Right cardiac atrium (tissue), 5 donors: ENCODE results near the gene NPAS3. TPM values are rescaled to one million over a fixed set of nuclear protein-coding genes. Genes with fewer than 3 reads are reported as not detected.
A peak's percentile ranks its signal among the peaks of the same experiment; 100 is the strongest.

Experiments
- ATAC-seq, 2 donors: fragments of 200-7000 bp; cut with Tn5 transposase; one replicate each; pipeline versions ENCODE4 v1.8.0 to v1.9.1; 2020; ENCODE audit warnings: moderate library complexity in 2 of 2, mild to moderate bottlenecking in 1 of 2
- DNase-seq, 3 donors: peaks; one replicate each; pipeline ENCODE4 v3.0.0-alpha.2; 2020
- H3K27ac ChIP-seq: one replicate; pipeline ENCODE4 v1.5.1; 2013; ENCODE audit warnings: mild to moderate bottlenecking, low read length, control low read depth, moderate library complexity
- H3K27me3 ChIP-seq: one replicate; pipeline ENCODE4 v1.6.1; 2013; ENCODE audit not compliant: control insufficient read depth, insufficient read depth
- H3K4me1 ChIP-seq: one replicate; pipeline ENCODE4 v1.6.1; 2013; ENCODE audit warnings: low read length; ENCODE audit not compliant: control insufficient read depth, insufficient read depth
- H3K4me3 ChIP-seq: one replicate; pipeline ENCODE4 v1.5.1; 2013; ENCODE audit warnings: low read length, control low read depth
- H3K9me3 ChIP-seq: one replicate; pipeline ENCODE4 v1.6.1; 2013; ENCODE audit warnings: low read length; ENCODE audit not compliant: control insufficient read depth
- WGBS: extraction: QIAGEN DNeasy Blood & Tissue Kit; methylation state at CpG from one replicate; pipeline ENCODE4 v1.1.7; 2013; 5-methylcytosine and 5-hydroxymethylcytosine counted together
- intact Hi-C, 4 donors: fragments of 100-400 bp; cut with DNase I; formaldehyde crosslinking; loops; one replicate each; pipeline versions ENCODE4 v1.11.0 to v1.14.0; 2022 to 2023
- polyA plus RNA-seq: library from polyadenylated mRNA; stranded (reverse); fragments of 200-250 nt; gene quantifications from one replicate; pipeline ENCODE4 v1.2.3, GENCODE V29; 2013
- total RNA-seq, 4 donors: library from RNA; stranded (reverse); fragmentation: NEBNext Ultra II Directional; extraction: Animal tissue kit (Norgen Biotek cat#: 25700); gene quantifications; one replicate each; pipeline ENCODE4 v1.2.1, GENCODE V29; 2021
- donor health status: healthy with polysubstance abuse.
- donor health status: DM: no; HTN: yes; CAD: no.
- donor health status: DM: no; HTN: no; CAD: no.
- donor health status: DM: no; HTN: yes; CAD: no; lungs with severe emphysema.
- donor health status: DM: yes; HTN: yes; CAD: no.

The NPAS3 gene
- total and polyA plus RNA-seq, 5 donors = 0.48 to 5.7 (median 4.0) TPM

- Histone ChIP-seq H3K27me3 (no peaks in the 10 kb centered on the region), H3K9me3 (no peaks in the 10 kb centered on the region), H3K27ac (no peak overlapping the region), H3K4me1 (no peaks in the 10 kb centered on the region), H3K4me3 (no peak overlapping the region)
- intact Hi-C loops = no loop called here
- 79% methylated on average over 6 of the region's 6 CpGs for WGBS
- ATAC-seq = no peak
- DNase-seq = no peak
Observed at GRCh38 chr14:33332497-33332896, 393.8 kb downstream of the NPAS3 start.

GRCh38 chr14:33335366-33335765 is 396.7 kb downstream of the NPAS3 start:
- WGBS = 69% methylated on average over 4 of the region's 4 CpGs
- H3K27me3 ChIP-seq = no peaks in the 10 kb centered on the region
- no peaks in the 10 kb centered on the region for H3K4me1 ChIP-seq

GRCh38 chr14:33342299-33342974 is 403.8 kb downstream of the NPAS3 start:
- intact Hi-C loops = no loop called here
- no peak overlapping the region for H3K27ac ChIP-seq
- H3K9me3 ChIP-seq = no peaks in the 10 kb centered on the region
- ATAC-seq (no peak), DNase-seq (no peak)
- no peak overlapping the region for H3K4me3 ChIP-seq
- peaks cover 3% of the 10 kb centered on the region for H3K27me3 ChIP-seq
- H3K4me1 ChIP-seq = no peaks in the 10 kb centered on the region
- WGBS = 72% methylated on average over 3 of the region's 3 CpGs

More at GRCh38 chr14:33335366-33335765, 396.7 kb downstream of the NPAS3 start:
- Histone ChIP-seq H3K9me3 (no peaks in the 10 kb centered on the region), H3K4me3 (no peak overlapping the region), H3K27ac (no peak overlapping the region)
- no peak for ATAC-seq
- intact Hi-C loops = no loop called here
- no peak for DNase-seq

GRCh38 chr14:33343016-33343415 is 404.3 kb downstream of the NPAS3 start:
- H3K4me3 ChIP-seq = no peak overlapping the region
- no peaks in the 10 kb centered on the region for H3K4me1 ChIP-seq
- H3K27ac ChIP-seq = no peak overlapping the region
- no peak for ATAC-seq
- DNase-seq = no peak
- 76% methylated on average over 3 of the region's 3 CpGs for WGBS
- no peaks in the 10 kb centered on the region for H3K9me3 ChIP-seq
- peaks cover 3% of the 10 kb centered on the region for H3K27me3 ChIP-seq
- intact Hi-C loops = no loop called here

- Histone ChIP-seq H3K27ac (no peak overlapping the region), H3K9me3 (no peaks in the 10 kb centered on the region), H3K4me3 (no peak overlapping the region), H3K27me3 (peaks cover 3% of the 10 kb centered on the region), H3K4me1 (no peaks in the 10 kb centered on the region)
- ATAC-seq (no peak), DNase-seq (no peak)
- intact Hi-C loops = no loop called here
- WGBS = 95% methylated on average over 1 of the region's 1 CpG
Observed at GRCh38 chr14:33347796-33348195, 409.1 kb downstream of the NPAS3 start.

GRCh38 chr14:33348510-33348909 is 409.8 kb downstream of the NPAS3 start:
- Histone ChIP-seq H3K27ac (no peak overlapping the region), H3K9me3 (no peaks in the 10 kb centered on the region), H3K27me3 (no peaks in the 10 kb centered on the region), H3K4me3 (no peak overlapping the region), H3K4me1 (no peaks in the 10 kb centered on the region)
- ATAC-seq (no peak), DNase-seq (no peak)
- intact Hi-C loops = no loop called here
- 64% methylated on average over 4 of the region's 4 CpGs for WGBS

- Histone ChIP-seq H3K4me1 (no peaks in the 10 kb centered on the region), H3K27me3 (no peaks in the 10 kb centered on the region), H3K4me3 (no peak overlapping the region), H3K27ac (no peak overlapping the region), H3K9me3 (no peaks in the 10 kb centered on the region)
- ATAC-seq (no peak), DNase-seq (no peak)
- WGBS = 61% methylated on average over 10 of the region's 10 CpGs
- intact Hi-C loops = no loop called here
Observed at GRCh38 chr14:33349871-33350270, 411.2 kb downstream of the NPAS3 start.

- WGBS = 91% methylated on average over 10 of the region's 10 CpGs
- DNase-seq = no peak
Observed at GRCh38 chr14:33350366-33350990, 411.8 kb downstream of the NPAS3 start.

GRCh38 chr14:33352821-33353220 is 414.1 kb downstream of the NPAS3 start:
- Histone ChIP-seq H3K4me3 (no peak overlapping the region), H3K27me3 (no peaks in the 10 kb centered on the region), H3K27ac (no peak overlapping the region), H3K9me3 (no peaks in the 10 kb centered on the region), H3K4me1 (no peaks in the 10 kb centered on the region)
- ATAC-seq (no peak), DNase-seq (no peak)
- intact Hi-C loops = no loop called here

More at GRCh38 chr14:33350366-33350990, 411.8 kb downstream of the NPAS3 start:
- Histone ChIP-seq H3K27ac (no peak overlapping the region), H3K4me1 (no peaks in the 10 kb centered on the region), H3K9me3 (no peaks in the 10 kb centered on the region), H3K27me3 (no peaks in the 10 kb centered on the region), H3K4me3 (no peak overlapping the region)
- intact Hi-C loops = no loop called here
- ATAC-seq = no peak

- whole genome bisulfite sequencing = 66% methylated on average over 2 of the region's 2 CpGs
- H3K27me3 ChIP-seq = no peaks in the 10 kb centered on the region
- no peak overlapping the region for H3K27ac ChIP-seq
- no peaks in the 10 kb centered on the region for H3K9me3 ChIP-seq
- no peak for DNase-seq
- H3K4me1 ChIP-seq = peaks cover 2% of the 10 kb centered on the region
- intact Hi-C loops = no loop called here
- ATAC-seq = no peak
- H3K4me3 ChIP-seq = no peak overlapping the region
Observed at GRCh38 chr14:33356181-33356580, 417.5 kb downstream of the NPAS3 start.

- Histone ChIP-seq H3K4me3 (no peak overlapping the region), H3K27me3 (no peaks in the 10 kb centered on the region), H3K4me1 (peaks cover 2% of the 10 kb centered on the region), H3K9me3 (no peaks in the 10 kb centered on the region), H3K27ac (no peak overlapping the region)
- ATAC-seq (peak; percentile 54 to 67), DNase-seq (peak in 2 of 3 donors; percentile 47 to 58)
- 47% methylated on average over 8 of the region's 8 CpGs for WGBS
- intact Hi-C loops = no loop called here
Observed at GRCh38 chr14:33357225-33358010, 418.7 kb downstream of the NPAS3 start.
